Measurements from ENCODE around the gene NEMF.

DNA sequence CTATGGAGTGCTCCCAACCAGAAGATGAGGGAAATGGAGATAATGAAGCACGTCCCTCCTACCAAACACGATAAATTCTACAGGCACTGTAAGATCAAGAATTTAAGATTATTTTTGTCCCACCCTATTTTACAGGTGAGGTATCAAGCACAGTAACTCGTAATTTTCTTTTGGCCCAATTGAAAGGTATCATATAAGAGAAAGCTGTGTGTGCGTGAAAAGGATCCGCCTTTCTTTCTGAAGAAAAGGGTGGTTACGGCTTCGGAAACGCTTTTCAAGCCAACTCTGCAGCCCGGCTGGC, 85.4 kb downstream of the NEMF start:
- TF ChIP-seq GATA3 (IDR thresholded peaks at IDR 0.05; ENCODE audit: low read depth, low read length) (no peak), GATA2 (IDR thresholded peaks at IDR 0.05; ENCODE audit: low read depth, low read length) (no peak)

All from SH-SY5Y (cell line).